ENCODE data around the gene DNAH1.

The DNAH1 gene

DNA sequence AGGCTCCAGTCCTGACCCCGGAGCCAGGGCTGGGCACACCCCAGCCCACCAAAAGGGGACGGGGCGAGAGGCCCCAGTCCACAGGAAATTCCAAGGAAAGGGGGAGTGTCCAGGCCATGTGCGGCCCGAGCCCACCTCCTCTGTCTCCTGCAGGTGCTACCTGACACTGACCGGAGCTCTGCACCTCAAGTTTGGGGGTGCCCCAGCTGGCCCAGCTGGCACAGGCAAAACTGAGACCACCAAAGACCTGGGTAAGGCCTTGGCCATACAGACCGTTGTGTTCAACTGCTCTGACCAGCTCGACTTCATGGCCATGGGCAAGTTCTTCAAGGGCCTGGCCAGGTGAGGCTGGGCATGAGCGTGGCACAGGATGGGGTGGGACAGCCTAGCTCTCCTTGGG is 44.9 kb downstream of the DNAH1 start:
- no peak for DNase-seq (ENCODE audit: low read depth)
- TF ChIP-seq, protein P1, sequence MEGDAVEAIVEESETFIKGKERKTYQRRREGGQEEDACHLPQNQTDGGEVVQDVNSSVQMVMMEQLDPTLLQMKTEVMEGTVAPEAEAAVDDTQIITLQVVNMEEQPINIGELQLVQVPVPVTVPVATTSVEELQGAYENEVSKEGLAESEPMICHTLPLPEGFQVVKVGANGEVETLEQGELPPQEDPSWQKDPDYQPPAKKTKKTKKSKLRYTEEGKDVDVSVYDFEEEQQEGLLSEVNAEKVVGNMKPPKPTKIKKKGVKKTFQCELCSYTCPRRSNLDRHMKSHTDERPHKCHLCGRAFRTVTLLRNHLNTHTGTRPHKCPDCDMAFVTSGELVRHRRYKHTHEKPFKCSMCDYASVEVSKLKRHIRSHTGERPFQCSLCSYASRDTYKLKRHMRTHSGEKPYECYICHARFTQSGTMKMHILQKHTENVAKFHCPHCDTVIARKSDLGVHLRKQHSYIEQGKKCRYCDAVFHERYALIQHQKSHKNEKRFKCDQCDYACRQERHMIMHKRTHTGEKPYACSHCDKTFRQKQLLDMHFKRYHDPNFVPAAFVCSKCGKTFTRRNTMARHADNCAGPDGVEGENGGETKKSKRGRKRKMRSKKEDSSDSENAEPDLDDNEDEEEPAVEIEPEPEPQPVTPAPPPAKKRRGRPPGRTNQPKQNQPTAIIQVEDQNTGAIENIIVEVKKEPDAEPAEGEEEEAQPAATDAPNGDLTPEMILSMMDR (conservative IDR thresholded peaks at IDR 0.05; ENCODE audit: low read length), result no peak
- no peak overlapping the region for H3K4me3 ChIP-seq (ENCODE audit: low read length)

DNA sequence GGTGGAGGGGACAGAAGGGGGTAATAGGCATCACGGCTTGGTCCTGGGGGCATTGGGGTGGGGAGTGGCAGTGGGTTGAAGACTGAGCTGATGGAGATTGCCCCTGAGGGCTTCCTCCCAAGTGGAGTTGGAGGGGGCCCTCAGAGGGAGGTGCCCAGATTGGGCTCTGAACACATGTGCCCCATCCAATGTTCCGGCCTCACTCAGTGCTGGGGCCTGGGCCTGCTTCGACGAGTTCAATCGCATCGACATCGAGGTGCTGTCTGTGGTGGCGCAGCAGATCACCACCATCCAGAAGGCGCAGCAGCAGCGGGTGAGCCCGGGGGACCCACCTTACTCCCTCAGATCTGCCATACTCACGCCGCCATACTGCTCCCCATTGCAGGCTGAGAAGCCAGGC is 45.3 kb downstream of the DNAH1 start:
- TF ChIP-seq, protein P1 (conservative IDR thresholded peaks at IDR 0.05; ENCODE audit: low read length), result no peak

DNA sequence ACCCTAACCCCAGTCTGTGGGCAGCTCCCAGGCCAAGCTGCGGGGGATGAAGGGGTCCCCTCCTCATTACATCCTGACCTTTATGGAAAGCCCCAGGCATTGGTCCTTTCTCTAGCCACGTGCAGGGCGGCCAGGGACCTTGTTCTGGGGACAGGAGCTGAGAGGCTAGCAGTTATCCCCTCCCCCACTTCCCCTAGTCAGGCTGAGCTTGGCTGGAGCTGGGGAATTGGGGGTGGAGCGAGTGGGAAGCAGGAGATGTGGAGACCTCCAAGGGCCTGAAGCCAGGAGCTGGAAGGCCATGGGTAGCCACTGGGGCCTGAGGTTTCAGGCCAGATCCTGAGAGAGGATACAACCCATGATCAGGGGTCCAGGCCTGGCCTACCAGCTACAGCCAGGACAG is 45.8 kb downstream of the DNAH1 start:
- no peak overlapping the region for H3K4me3 ChIP-seq (ENCODE audit: low read length)
- DNase-seq (ENCODE audit: low read depth), result no peak
- TF ChIP-seq, protein P1 (conservative IDR thresholded peaks at IDR 0.05; ENCODE audit: low read length), result no peak

More for the DNA sequence above, 45.3 kb downstream of the DNAH1 start:
- no peak overlapping the region for H3K4me3 ChIP-seq (ENCODE audit: low read length)
- no peak for DNase-seq (ENCODE audit: low read depth)

DNA sequence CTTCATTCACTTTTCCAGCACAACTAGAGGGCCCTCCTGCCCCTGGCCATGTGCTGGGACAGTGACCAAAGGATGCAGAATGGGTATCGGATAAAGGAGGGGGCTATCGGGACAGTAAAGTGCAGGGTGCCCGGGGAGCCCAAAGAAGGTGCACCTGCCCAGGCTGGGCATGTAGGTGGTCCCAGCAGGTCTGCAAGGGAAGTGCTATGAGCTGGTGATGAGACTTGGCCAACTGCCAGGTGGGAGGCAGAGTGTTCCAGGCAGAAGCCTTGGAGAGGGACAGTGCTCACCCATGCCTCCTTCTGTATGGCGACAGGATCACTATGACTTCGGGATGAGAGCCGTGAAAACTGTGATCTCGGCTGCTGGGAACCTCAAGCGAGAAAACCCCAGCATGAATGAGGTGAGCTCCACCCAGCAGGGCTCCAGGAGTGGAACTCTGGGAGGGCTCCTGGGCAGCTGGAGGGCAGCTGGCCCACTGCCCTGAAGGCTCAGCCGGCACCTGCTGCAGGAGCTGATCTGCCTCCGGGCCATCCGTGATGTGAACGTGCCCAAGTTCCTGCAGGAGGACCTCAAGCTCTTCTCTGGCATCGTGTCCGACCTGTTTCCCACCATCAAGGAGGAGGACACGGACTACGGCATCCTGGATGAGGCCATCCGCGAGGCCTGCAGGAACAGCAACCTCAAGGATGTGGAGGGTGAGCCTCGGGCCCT is 48.4 kb downstream of the DNAH1 start:
- no peak for DNase-seq (ENCODE audit: low read depth)
- TF ChIP-seq, protein P1 (conservative IDR thresholded peaks at IDR 0.05; ENCODE audit: low read length), result no peak
- H3K4me3 ChIP-seq (ENCODE audit: low read length), result no peak overlapping the region

DNA sequence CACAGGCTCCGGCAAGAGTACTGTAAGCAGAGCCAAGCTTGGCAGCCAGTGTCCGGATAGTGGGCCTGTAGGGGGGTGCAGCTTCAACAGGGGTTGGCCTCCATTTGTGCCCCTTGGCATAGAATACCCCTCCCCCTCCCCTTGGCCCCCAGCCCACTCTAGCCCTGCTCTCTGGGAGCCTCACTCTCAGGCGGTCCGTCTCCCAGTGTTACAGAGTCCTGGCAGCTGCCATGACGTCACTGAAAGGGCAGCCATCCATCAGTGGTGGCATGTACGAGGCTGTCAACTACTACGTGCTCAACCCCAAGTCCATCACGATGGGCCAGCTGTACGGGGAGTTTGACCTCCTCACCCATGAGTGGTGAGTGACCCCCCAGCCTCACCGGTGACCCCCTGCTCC is 50.4 kb downstream of the DNAH1 start:
- TF ChIP-seq, protein P1 (conservative IDR thresholded peaks at IDR 0.05; ENCODE audit: low read length), result no peak
- DNase-seq (ENCODE audit: low read depth), result no peak
- H3K4me3 ChIP-seq (ENCODE audit: low read length), result no peak overlapping the region

DNA sequence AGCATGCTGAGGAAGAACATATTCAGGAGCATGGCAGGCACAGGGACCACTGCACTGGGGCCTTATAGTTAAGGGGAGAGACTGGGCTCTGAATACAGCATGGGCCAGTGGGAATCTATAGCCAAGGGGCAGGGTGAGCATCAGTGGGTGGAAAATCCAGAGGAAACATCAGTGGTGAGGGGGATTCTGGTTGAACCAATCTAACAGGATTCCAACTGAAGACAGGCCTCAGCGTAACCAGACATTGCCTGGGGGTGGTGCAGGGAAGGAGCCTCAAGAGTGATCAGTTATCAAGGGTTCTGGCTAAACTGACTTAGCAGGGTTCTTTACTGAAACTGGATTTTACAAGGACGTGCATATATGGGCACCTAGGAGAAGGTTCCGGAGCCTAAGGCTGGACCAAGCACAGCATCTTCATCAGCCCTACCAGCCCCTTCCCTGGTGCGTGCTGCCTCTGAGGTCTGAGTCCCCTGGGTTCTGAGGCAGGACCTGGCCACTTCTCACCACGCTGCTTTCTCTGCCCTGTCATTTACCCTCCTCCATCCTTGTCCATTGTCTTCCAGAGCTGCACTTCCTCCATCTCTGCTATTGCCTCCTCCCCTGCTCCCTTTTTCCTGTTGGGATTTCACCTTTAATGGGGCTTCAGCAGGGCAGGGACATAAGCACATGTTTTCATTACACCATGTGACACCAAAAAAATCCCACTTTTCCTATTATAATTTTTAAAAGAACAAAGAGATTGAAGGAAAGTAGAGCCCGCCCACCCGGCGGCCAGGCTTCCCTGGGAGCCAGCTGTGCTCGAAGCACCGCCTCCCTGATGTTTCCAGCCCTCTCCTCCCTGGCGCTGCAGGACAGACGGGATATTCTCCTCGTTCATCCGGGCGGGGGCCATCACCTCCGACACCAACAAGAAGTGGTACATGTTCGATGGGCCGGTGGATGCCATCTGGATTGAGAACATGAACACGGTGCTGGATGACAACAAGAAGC is 52.1 kb downstream of the DNAH1 start:
- TF ChIP-seq, protein P1 (conservative IDR thresholded peaks at IDR 0.05; ENCODE audit: low read length), result no peak
- no peak overlapping the region for H3K4me3 ChIP-seq (ENCODE audit: low read length)
- no peak for DNase-seq (ENCODE audit: low read depth)
